GM18505 (cell line): ENCODE measurements around the gene CDCP1.
"Not testable (repeated sequence)": the region's sequence is repeated elsewhere in the genome, so short reads cannot be mapped to it uniquely, and the experiment has no call there.

Experiments used
- ATAC-seq: cut with Tn5 transposase; IDR thresholded peaks from one replicate; pipeline ENCODE4 v1.9.1; 2021; ENCODE audit not compliant: unreplicated experiment
- POLR2A ChIP-seq: IDR thresholded peaks from 4 replicates; pipeline ENCODE4 v1.6.1; 2011; ENCODE audit warnings: borderline replicate concordance; ENCODE audit not compliant: insufficient read depth, insufficient read length; ENCODE audit errors: extremely low read depth

CDCP1 gene

GRCh38 chr3:45165497-45166283, 19.5 kb upstream of the CDCP1 start:
- TF ChIP-seq POLR2A = no peak
- no peak for ATAC-seq

- no peak for ATAC-seq
- no peak for TF ChIP-seq POLR2A
These were observed 17.9 kb upstream of the CDCP1 start for GRCh38 chr3:45164056-45164455.

GRCh38 chr3:45163481-45163880, 17.3 kb upstream of the CDCP1 start:
- no peak for ATAC-seq
- TF ChIP-seq POLR2A = no peak

- no peak for ATAC-seq
- no peak for TF ChIP-seq POLR2A
These were observed 8.5 kb upstream of the CDCP1 start for GRCh38 chr3:45154641-45155147.

- ATAC-seq = no peak
- TF ChIP-seq POLR2A = no peak
These were observed 7.7 kb upstream of the CDCP1 start for GRCh38 chr3:45153658-45154437.

GRCh38 chr3:45152307-45152706, 6.1 kb upstream of the CDCP1 start:
- no peak for ATAC-seq
- TF ChIP-seq POLR2A = no peak

- no peak for ATAC-seq
- no peak for TF ChIP-seq POLR2A
These were observed 4.9 kb upstream of the CDCP1 start for GRCh38 chr3:45151100-45151499.

GRCh38 chr3:45148921-45149320, 2.7 kb upstream of the CDCP1 start:
- no peak for TF ChIP-seq POLR2A
- ATAC-seq = no peak

- no peak for TF ChIP-seq POLR2A
These were observed 955 bp downstream of the CDCP1 start for GRCh38 chr3:45145223-45145622.

GRCh38 chr3:45143673-45144671, 2.2 kb downstream of the CDCP1 start:
- ATAC-seq = no peak
- TF ChIP-seq POLR2A = no peak

More at GRCh38 chr3:45145223-45145622, 955 bp downstream of the CDCP1 start:
- no peak for ATAC-seq

- ATAC-seq = not testable (repeated sequence)
These were observed 5.4 kb downstream of the CDCP1 start for GRCh38 chr3:45140770-45141155.

GRCh38 chr3:45140141-45140769, 5.9 kb downstream of the CDCP1 start:
- no peak for TF ChIP-seq POLR2A
- ATAC-seq = no peak
